Measurements from ENCODE around the gene TMEM51.

- TF ChIP-seq CTCF (IDR thresholded peaks at IDR 0.05), result no peak
- no peak for TF ChIP-seq POLR2A (IDR thresholded peaks at IDR 0.05)
- peak in 1 of 2 donors; percentile 64 for TF ChIP-seq POLR2AphosphoS5 (IDR thresholded peaks at IDR 0.05; ENCODE audit: insufficient read depth in 1 of 2, low read depth in 1 of 2)
Observed at GRCh38 chr1:15195420-15196052, 42.0 kb downstream of the TMEM51 start.
